NOMO-1 treated with DMSO at 0.1 percent for 48 hours (cell line): ENCODE results near the gene OR52L1.
"Not testable (repeated sequence)": the region's sequence is repeated elsewhere in the genome, so short reads cannot be mapped to it uniquely, and the experiment has no call there.

Experiments
- DNase-seq: peaks from one replicate; lab custom pipeline; 2025; ENCODE audit not compliant: unreplicated experiment; lab: John Stamatoyannopoulos, UW

OR52L1 gene

GRCh38 chr11:5986885-5987284 is at the start of gene OR52L1:
OR52L1 (minus strand) TSS chr11:5986985; CDS start chr11:5986930, 55 bp downstream.
- DNase-seq: no peak

DNA sequence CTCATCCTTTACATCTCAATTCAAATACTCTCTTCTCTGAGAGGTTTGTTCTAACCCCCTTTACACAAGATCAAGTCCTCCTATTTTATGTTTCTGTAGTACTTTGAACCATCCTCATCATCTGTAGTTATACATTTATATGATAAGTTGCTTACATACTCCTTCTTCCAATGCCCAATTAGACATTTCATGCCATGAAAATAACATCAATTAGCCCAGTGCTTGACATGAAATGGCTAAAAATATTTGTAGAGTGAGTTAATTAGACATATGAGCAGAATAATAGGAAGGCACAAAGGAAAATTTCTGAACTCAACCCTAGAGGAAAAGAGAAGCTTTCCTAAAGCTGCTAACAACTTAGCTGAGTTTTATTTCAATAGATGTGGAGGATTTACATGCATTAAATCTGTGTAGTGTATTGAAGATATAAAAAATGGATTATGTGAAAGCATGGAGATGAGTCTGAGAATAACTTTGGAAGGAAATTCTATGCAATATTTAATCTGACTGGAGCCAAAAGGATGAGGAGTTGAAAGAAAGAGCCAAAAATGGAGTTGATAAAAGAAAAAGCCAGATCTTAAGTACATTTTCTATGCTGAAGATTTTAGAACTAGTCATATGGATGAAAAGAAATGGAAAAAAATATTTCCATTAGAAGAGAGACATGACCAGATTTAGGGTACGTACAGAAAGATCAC is 44.1 kb upstream of the OR52L1 start, which contains the start of gene OR56A1:
TSS of gene OR56A1 (minus strand) at position 51 of the 698 bp plus-strand sequence. CDS start 3,066 bp downstream, outside the sequence.
- DNase-seq: no peak

- DNase-seq: no peak
Observed at GRCh38 chr11:6027501-6027900, 40.7 kb upstream of the OR52L1 start.

- no peak for DNase-seq
Observed at GRCh38 chr11:6025056-6025455, 38.3 kb upstream of the OR52L1 start.

- peak; percentile 67 for DNase-seq
Observed at GRCh38 chr11:6022956-6023355, 36.2 kb upstream of the OR52L1 start.

DNA sequence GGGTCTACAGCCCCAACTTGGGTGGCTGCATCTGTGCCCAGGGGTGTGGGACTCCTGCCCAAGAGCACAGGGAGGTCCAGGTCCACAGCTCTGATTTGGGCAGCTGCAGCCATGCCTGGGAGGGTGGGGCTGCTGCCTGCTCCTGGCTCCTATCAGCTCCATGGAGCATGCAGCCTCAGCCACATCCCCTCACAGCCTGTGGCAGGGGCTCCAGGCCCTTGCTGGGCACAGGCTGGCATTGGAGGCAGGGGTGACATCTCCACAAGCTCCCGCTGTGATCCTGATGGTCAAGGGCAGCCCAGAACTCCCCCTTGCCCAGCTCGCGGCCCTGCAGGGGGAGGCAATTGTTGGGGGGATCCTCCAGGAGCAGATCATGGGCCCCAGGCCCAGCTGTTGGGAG is 26.3 kb upstream of the OR52L1 start:
- DNase-seq: no peak

DNA sequence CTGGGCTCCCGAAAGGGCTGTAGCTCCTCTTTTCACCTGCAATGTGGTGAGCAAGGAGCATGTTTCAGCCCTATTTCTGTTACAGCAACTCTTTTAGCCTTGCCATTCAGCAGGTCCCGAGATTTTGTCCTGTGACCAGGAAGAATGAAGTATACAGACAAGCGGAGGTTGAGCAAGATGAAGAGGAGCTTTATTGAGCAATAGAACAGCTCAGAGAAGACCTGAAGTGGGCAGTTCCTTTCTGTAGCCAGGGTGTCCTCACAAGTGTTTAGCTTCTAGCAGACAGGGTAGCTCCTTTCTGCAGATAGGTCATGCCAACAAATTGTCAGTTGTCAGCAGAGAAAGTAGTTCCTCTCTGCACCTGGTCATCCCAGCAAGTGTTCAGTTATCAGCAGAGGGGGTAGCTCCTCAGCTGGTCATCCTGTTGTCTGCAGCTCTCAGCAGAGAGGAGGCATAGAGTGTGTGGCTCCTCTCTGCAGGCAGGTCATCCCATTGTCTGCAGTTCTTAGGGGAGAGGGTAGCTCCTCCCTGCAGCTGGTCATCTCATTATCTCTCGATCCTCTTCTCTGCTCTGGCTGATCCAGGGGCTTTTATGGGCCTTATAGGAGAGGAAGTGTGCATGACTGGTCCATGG is 25.4 kb upstream of the OR52L1 start:
- peak; percentile 48 for DNase-seq

GRCh38 chr11:6006846-6007245 is 20.1 kb upstream of the OR52L1 start, which contains the start of gene OR56A4:
OR56A4 (minus strand) TSS chr11:6006946; CDS start chr11:6002992, 3,954 bp downstream.
- no peak for DNase-seq

- no peak for DNase-seq
Observed at GRCh38 chr11:6006395-6006794, 19.6 kb upstream of the OR52L1 start.

DNA sequence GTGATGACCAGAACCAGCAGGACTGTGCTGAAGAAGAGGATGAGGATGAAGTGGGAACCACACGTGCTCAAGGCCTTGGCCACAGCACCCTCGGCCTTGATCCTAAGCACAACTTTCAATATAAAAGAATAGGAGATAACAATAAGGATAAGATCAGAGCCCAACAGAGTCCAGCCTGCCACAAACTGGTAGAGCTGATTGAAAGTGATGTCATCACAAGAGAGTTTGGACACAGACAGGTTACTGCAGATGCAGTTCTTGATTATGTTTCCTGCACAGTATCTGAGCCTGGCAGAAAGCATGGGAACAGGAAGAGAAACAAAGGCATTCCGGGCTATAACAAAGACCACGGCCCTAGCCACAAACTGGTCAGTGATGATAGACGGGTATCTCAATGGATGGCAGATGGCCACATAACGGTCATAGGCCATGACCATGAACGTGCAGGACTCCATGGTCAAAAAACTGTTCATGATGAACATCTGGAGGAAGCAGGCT is 15.5 kb upstream of the OR52L1 start:
- no peak for DNase-seq

DNA sequence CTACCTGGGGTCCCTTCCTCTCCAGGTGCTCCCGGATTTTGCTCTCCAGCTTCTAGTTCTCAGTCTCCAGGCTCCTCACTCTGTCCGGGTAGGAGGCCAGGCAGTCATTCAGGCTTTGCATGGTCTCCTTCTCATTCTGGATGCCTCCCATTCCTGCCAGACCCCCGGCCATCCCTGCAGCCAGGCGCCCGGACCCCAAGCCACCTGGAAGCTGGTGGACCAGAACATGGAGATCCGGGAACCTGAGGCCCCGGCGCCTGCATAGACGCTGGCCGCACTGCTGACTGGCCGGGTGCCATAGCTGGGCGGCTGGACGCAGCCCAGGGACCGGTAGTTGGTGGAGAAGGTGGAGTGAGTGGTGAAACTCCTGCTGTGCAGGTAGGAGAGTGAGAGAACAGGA is 8.0 kb upstream of the OR52L1 start:
- DNase-seq: no peak

DNA sequence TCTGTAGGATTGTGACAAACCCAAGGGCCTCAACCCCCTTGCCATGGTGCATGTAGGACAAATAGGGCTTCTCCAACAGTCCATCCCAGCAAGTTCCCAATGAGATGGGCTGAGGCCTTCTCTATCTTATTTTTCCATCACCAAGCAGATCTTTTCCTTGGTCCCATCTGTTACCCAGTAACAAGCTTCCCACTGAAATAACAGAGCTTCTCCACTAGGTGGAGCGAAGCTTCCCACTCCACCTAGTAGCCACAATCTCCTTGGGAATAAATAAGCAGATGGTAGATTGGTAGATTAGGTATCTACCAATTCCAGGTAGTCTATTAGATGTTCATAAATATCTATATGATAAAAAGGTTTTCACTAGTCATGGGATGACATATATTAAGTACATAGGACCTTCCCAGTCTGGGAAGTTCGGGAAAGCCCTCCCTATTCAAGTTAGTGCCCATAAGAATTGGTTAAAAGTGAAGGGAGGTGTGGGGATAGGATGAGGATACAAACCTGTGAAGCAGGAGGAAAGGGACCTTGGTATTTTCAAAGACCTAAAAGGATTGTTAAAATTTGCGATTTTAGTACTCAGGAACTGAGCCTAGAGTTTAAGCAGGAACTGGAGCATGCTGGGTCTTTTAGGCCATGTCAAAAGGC is 5.9 kb upstream of the OR52L1 start:
- DNase-seq: peak; percentile 15

DNA sequence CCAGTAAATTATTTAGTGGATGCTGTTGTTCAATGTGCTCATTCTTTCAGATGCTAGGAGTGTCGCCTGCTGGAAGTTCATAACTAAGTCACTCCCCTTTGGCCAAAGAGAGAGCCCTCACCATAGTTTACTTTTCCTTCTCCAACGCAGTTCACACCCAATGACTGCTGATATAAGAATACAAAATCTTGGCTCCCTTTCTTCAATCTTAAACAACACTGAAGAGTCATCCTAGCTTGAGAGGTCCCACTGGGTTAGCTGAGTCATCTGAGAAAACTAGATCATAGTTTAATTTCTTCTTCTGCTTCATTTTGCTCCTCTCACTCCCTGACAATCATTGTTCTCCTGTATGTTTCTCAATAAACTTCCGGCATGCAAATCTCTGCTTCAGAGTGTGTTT is 5.4 kb upstream of the OR52L1 start:
- DNase-seq: no peak

DNA sequence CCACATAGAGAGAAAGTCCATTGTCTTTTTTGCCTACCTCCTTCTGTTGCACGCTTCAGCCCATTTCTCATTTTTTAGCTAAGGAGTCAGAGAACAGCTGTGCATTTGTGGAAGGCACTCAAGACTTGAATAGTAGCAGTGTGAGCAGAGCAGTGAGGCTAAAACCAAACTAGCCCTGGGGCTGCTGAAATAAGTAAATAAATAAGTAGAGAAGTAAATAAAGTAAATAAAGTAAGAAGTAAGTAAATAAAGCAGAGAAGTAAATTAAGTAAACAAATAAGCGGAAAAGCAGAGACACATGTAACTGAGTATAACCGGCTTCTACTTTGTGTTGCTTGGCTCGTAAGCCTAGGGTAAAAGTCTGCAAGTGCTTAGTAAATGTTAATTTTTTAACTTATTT is 2.4 kb upstream of the OR52L1 start:
- DNase-seq: no peak

DNA sequence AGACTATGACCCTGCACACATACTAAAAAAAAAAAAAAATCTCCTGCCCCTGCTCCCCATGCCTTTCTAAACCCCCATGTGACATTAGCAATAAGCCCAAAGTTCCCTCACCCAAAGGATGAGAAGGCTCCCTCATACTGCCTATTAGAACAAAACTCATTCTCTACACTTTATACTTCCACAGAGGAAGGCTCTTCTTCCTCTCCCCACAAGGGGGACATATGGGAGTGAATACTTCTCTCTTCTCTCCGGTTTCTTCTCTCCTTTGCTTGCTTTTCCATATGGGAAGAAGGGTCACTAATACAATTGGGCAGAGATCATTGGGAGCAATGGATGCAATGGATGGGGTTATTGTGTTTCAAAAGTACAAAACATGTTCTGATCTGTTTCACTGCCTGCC is 3.3 kb downstream of the OR52L1 start:
- no peak for DNase-seq

- DNase-seq: no peak
Observed at GRCh38 chr11:5973530-5973929, 13.3 kb downstream of the OR52L1 start.

DNA sequence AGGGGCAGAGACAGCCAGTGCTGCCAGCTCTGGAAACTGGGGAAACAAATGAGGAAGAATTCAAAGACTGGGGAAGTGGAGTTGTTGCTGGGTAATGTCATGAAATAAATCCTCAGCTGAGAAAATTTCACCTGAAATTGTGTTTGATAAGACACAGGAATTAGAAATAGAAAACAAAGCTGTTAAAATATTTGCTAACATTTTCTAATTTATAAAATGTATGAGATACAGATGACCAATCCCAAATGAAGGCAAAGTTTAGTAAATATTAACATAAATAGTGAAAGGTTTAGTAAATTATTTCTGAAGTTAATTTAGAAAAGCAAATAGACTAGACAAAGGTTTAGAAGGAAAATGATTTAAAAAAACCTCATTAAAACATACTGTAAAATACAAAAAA is 18.4 kb downstream of the OR52L1 start, which contains the start of gene OR56A5:
TSS of gene OR56A5 (minus strand) at position 101 of the 400 bp plus-strand sequence. CDS start at position 101, 0 bp downstream.
- no peak for DNase-seq

- DNase-seq: no peak
Observed at GRCh38 chr11:5967708-5968107, 19.1 kb downstream of the OR52L1 start.

- no peak for DNase-seq
Observed at GRCh38 chr11:5966958-5967357, 19.8 kb downstream of the OR52L1 start.

- DNase-seq: not testable (repeated sequence)
Observed at GRCh38 chr11:5960704-5961320, 26.0 kb downstream of the OR52L1 start.

- no peak for DNase-seq
Observed at GRCh38 chr11:5955586-5955985, 31.2 kb downstream of the OR52L1 start.
